Smooth muscle cell (in vitro differentiated cells): Measurements from ENCODE around the gene CHRNG. TPM values are rescaled to one million over a fixed set of nuclear protein-coding genes. Genes with fewer than 3 reads are reported as not detected.

ENCODE experiments used
- DNase-seq: peaks from one replicate; lab custom pipeline; 2025; ENCODE audit not compliant: unreplicated experiment; lab: John Stamatoyannopoulos, UW
- H2AFZ ChIP-seq: fragments of 200-600 bp; sonication (generic); 2 replicates; pipeline ENCODE4 v1.6.0; 2016; ENCODE audit warnings: antibody characterized with exemption, low read depth, mild to moderate bottlenecking
- H3F3A ChIP-seq: fragments of 200-600 bp; sonication (generic); 2 replicates; pipeline ENCODE4 v1.6.0; 2017; ENCODE audit warnings: antibody characterized with exemption, low read depth
- H3K27ac ChIP-seq: fragments of 200-600 bp; sonication (generic); 2 replicates; pipeline ENCODE4 v1.5.1; 2016; ENCODE audit warnings: low read depth, mild to moderate bottlenecking
- H3K27me3 ChIP-seq: fragments of 200-600 bp; sonication (generic); 2 replicates; pipeline ENCODE4 v1.6.1; 2016; ENCODE audit warnings: low read depth, mild to moderate bottlenecking
- H3K36me3 ChIP-seq: fragments of 200-600 bp; sonication (generic); 2 replicates; pipeline ENCODE4 v1.5.1; 2016; ENCODE audit warnings: low read depth
- H3K4me1 ChIP-seq: fragments of 200-600 bp; sonication (generic); 2 replicates; pipeline ENCODE4 v1.5.1; 2016; ENCODE audit warnings: low read depth
- H3K4me2 ChIP-seq: fragments of 200-600 bp; sonication (generic); 2 replicates; pipeline ENCODE4 v1.6.0; 2016; ENCODE audit warnings: mild to moderate bottlenecking
- H3K4me3 ChIP-seq: fragments of 200-600 bp; sonication (generic); 2 replicates; pipeline ENCODE4 v1.5.1; 2016; ENCODE audit warnings: mild to moderate bottlenecking
- H3K79me2 ChIP-seq: fragments of 200-600 bp; sonication (generic); 2 replicates; pipeline ENCODE4 v1.6.0; 2016; ENCODE audit warnings: low read depth, mild to moderate bottlenecking
- H3K9ac ChIP-seq: fragments of 200-600 bp; sonication (generic); 2 replicates; pipeline ENCODE4 v1.6.0; 2016; ENCODE audit warnings: low read depth
- H3K9me3 ChIP-seq: fragments of 200-600 bp; sonication (generic); replicated peaks from 2 replicates; pipeline ENCODE4 v1.5.1; 2016; ENCODE audit warnings: low read depth
- H4K20me1 ChIP-seq: fragments of 200-600 bp; sonication (generic); 2 replicates; pipeline ENCODE4 v1.6.0; 2016; ENCODE audit warnings: low read depth
- WGBS: methylation state at CpG from one replicate; pipeline ENCODE4 v1.1.7; 2016; ENCODE audit warnings: low lambda C conversion rate; 5-methylcytosine and 5-hydroxymethylcytosine counted together
- polyA plus RNA-seq: library from polyadenylated mRNA; unstranded; fragments of >200 nt; fragmentation: Nextera tagmentation; extraction: Ambion mirVana; gene quantifications from 2 replicates; pipeline ENCODE4 v1.2.1, GENCODE V29; 2016
- total RNA-seq: library from RNA; depleted of rRNA; stranded (reverse); fragments of >200 nt; gene quantifications from 2 replicates; pipeline ENCODE4 v1.2.3, GENCODE V29; 2014
- TF ChIP-seq, protein P1 (sequence below): fragments of 200-600 bp; sonication (generic); IDR thresholded peaks from 2 replicates; pipeline ENCODE4 v1.5.1; 2017; ENCODE audit warnings: borderline replicate concordance, mild to moderate bottlenecking, antibody characterized with exemption; ENCODE audit not compliant: insufficient read depth, poor library complexity, severe bottlenecking

Gene CHRNG
- total and polyA plus RNA-seq, 2 experiments from 2014 or later = not detected

DNA sequence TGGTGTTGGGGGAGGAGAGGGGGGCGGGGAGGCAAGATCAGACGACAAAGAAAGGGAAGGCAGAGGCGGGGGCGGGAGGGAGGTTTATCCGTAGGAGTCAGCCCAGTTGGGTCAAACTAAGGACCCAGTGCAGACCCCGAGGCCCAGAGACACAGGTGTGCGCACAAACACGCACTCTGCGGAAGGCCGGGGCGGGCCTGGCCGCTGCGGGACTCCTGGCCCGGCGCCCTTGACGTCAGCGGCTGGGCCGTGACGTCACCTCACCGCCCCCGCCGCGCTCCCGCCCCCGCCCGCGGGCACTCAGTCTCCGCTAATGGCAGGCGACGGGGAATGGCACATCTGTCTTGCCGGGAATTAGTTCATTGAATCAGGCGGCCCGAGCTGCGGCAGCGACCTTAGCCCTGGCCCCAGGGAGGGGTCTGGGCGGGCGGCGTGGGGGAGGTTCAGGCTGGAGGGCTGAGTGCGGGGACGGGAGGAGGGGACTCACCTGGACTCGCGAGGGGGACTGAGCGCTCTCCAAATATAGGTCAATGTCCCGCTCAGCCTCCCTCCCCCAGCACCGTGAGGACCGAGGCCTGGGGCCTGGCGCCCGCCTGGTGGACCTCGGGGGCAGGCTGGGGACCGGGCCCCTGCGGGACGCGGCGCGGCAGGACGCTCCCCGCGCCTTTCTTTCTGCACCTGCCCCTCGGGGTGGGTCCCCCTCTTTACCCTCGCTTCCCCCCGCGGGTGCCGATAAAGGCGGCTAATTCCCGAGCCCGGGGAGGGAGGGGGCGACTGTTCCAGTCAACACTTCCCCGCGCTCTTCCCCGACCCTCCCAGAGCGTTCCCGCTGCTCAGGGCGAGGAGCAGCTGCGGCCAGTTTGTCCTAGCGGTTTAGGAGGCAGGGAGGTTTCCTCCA lies 36.3 kb upstream of the CHRNG start:
- Histone ChIP-seq H3K4me2 (peak overlapping the region; percentile 81), H3K27ac (no peak overlapping the region), H4K20me1 (no peaks in the 10 kb centered on the region), H3K27me3 (peaks cover 59% of the 10 kb centered on the region), H3K4me1 (peaks cover 17% of the 10 kb centered on the region), H3K9me3 (no peaks in the 10 kb centered on the region), H2AFZ (peak overlapping the region; percentile 60), H3K4me3 (peak overlapping the region; percentile 43), H3K9ac (no peak overlapping the region), H3F3A (no peaks in the 10 kb centered on the region), H3K79me2 (no peaks in the 10 kb centered on the region), H3K36me3 (no peaks in the 10 kb centered on the region)
- 1% methylated on average over 32 of the region's 75 CpGs for WGBS
- TF ChIP-seq, protein P1, sequence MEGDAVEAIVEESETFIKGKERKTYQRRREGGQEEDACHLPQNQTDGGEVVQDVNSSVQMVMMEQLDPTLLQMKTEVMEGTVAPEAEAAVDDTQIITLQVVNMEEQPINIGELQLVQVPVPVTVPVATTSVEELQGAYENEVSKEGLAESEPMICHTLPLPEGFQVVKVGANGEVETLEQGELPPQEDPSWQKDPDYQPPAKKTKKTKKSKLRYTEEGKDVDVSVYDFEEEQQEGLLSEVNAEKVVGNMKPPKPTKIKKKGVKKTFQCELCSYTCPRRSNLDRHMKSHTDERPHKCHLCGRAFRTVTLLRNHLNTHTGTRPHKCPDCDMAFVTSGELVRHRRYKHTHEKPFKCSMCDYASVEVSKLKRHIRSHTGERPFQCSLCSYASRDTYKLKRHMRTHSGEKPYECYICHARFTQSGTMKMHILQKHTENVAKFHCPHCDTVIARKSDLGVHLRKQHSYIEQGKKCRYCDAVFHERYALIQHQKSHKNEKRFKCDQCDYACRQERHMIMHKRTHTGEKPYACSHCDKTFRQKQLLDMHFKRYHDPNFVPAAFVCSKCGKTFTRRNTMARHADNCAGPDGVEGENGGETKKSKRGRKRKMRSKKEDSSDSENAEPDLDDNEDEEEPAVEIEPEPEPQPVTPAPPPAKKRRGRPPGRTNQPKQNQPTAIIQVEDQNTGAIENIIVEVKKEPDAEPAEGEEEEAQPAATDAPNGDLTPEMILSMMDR = no peak
- DNase-seq = peak; percentile 10

DNA sequence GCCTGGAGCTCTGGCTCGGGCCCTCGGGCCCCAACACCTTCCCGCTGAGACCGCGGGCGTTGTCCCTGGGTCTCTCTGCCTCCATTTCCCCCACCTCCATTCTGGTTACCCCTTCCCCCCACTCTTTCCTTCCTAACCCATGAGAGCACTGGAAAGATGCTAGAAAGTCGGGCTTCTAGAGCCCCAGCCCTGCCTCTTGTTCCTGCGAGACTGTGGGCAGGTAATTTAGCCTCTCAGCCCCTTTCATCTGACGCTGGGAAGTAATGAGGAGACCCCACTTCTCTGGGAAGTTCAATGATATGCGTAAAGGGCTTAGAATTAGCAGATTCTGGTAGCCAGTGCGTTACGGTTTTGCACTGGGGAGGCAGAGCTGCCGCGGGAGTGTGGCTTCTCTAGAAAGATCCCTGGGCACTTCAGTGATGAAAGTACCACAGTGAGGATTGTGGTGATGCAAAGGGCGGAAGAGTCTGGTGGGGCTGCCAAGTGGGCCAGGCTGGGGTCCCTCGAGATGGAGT lies 35.6 kb upstream of the CHRNG start:
- H4K20me1 ChIP-seq = no peaks in the 10 kb centered on the region
- H3K4me3 ChIP-seq = peak overlapping the region; percentile 43
- H2AFZ ChIP-seq = peak overlapping the region; percentile 60
- DNase-seq = no peak
- TF ChIP-seq, protein P1 = no peak
- H3K36me3 ChIP-seq = no peaks in the 10 kb centered on the region
- peak overlapping the region; percentile 81 for H3K4me2 ChIP-seq
- H3K9me3 ChIP-seq = no peaks in the 10 kb centered on the region
- peaks cover 17% of the 10 kb centered on the region for H3K4me1 ChIP-seq
- no peak overlapping the region for H3K9ac ChIP-seq
- no peak overlapping the region for H3K27ac ChIP-seq
- 34% methylated on average over 16 of the region's 16 CpGs for WGBS
- no peaks in the 10 kb centered on the region for H3F3A ChIP-seq
- peaks cover 56% of the 10 kb centered on the region for H3K27me3 ChIP-seq
- no peaks in the 10 kb centered on the region for H3K79me2 ChIP-seq

DNA sequence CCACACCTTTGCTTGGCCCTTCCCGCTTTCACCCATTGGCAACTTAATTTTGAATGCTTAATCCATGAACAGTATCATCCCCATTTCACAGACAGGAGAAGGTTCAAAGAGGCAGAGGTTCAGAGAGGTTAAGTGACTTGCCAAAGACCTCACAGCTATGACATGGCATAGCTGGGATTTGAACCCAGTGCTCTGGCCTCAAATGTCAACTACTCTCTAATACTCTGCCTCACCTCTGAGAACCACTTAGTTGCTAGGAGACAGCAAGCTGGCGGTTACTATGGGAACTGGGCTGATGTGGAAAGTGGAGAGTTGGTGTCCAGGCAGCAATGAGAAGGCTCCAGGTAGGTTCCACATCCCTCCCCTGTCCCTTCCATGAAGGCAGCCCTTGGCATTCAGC lies 35.1 kb upstream of the CHRNG start:
- H3K4me2 ChIP-seq = no peak overlapping the region
- H3F3A ChIP-seq = no peaks in the 10 kb centered on the region
- no peaks in the 10 kb centered on the region for H3K9me3 ChIP-seq
- no peak overlapping the region for H2AFZ ChIP-seq
- H3K4me1 ChIP-seq = peaks cover 17% of the 10 kb centered on the region
- 67% methylated on average over 2 of the region's 2 CpGs for WGBS
- no peaks in the 10 kb centered on the region for H3K79me2 ChIP-seq
- H3K9ac ChIP-seq = no peak overlapping the region
- no peak overlapping the region for H3K4me3 ChIP-seq
- H4K20me1 ChIP-seq = no peaks in the 10 kb centered on the region
- no peak for DNase-seq
- TF ChIP-seq, protein P1 = no peak
- H3K36me3 ChIP-seq = no peaks in the 10 kb centered on the region
- peaks cover 56% of the 10 kb centered on the region for H3K27me3 ChIP-seq
- H3K27ac ChIP-seq = no peak overlapping the region
